ENCODE measurements around the gene PROZ.

GRCh38 chr13:113204378-113204734 is 45.9 kb downstream of the PROZ start:
- TF ChIP-seq EZH2 (IDR thresholded peaks at IDR 0.05; ENCODE audit: insufficient read depth, poor library complexity, severe bottlenecking) (no peak), EZH2phosphoT487 (IDR thresholded peaks at IDR 0.05; ENCODE audit: insufficient read depth, low read depth) (no peak)
